Spleen (tissue), 11 donors: Measurements from ENCODE around the gene GRM8. TPM values are rescaled to one million over a fixed set of nuclear protein-coding genes. Genes with fewer than 3 reads are reported as not detected.

Experiments
- DNase-seq: peaks from one replicate; pipeline ENCODE4 v3.0.0-alpha.2; 2020
- H3K27ac ChIP-seq, 8 donors: fragments of 200-600 bp; sonication (generic) in 7 of 8; 1 replicate in 4 of 8; 2 replicates in 4 of 8; pipeline versions ENCODE4 v1.5.0 to v1.8.0; 2016 to 2021; ENCODE audit warnings: inconsistent platforms in 4 of 8, mild to moderate bottlenecking in 4 of 8, moderate library complexity in 1 of 8
- H3K27me3 ChIP-seq, 7 donors: fragments of 200-600 bp; sonication (generic) in 6 of 7; replicated peaks in 1 of 7; 1 replicate in 4 of 7; 2 replicates in 3 of 7; pipeline versions ENCODE4 v1.5.0 to v1.8.0; 2016 to 2021; ENCODE audit warnings: inconsistent platforms in 3 of 7, mild to moderate bottlenecking in 1 of 7
- H3K36me3 ChIP-seq, 6 donors: fragments of 200-600 bp; sonication (generic) in 5 of 6; 1 replicate in 4 of 6; 2 replicates in 2 of 6; pipeline versions ENCODE4 v1.5.0 to v1.8.0; 2016 to 2021; ENCODE audit warnings: inconsistent platforms in 2 of 6
- H3K4me1 ChIP-seq, 6 donors: fragments of 200-600 bp; sonication (generic) in 5 of 6; 1 replicate in 3 of 6; 2 replicates in 3 of 6; pipeline versions ENCODE4 v1.5.0 to v1.8.0; 2016 to 2021; ENCODE audit warnings: inconsistent platforms in 3 of 6
- H3K4me3 ChIP-seq, 8 donors: fragments of 200-600 bp; sonication (generic) in 7 of 8; 1 replicate in 4 of 8; 2 replicates in 4 of 8; pipeline versions ENCODE4 v1.5.0 to v1.8.0; 2016 to 2021; ENCODE audit warnings: inconsistent platforms in 4 of 8, mild to moderate bottlenecking in 4 of 8, moderate library complexity in 2 of 8
- H3K9me3 ChIP-seq, 8 donors: fragments of 200-600 bp; sonication (generic) in 7 of 8; 1 replicate in 4 of 8; 2 replicates in 4 of 8; pipeline versions ENCODE4 v1.5.0 to v1.8.0; 2016 to 2021; ENCODE audit warnings: inconsistent platforms in 4 of 8
- POLR2A ChIP-seq, 3 donors: fragments of 450-650 bp; IDR thresholded peaks; one replicate each; pipeline ENCODE4 v1.5.1; 2017; ENCODE audit warnings: antibody characterized with exemption in 3 of 3, mild to moderate bottlenecking in 1 of 3
- POLR2AphosphoS5 ChIP-seq, 3 donors: sonication (generic); formaldehyde crosslinking; IDR thresholded peaks; one replicate each; pipeline ENCODE4 v1.5.1; 2017; ENCODE audit warnings: antibody characterized with exemption in 3 of 3
- WGBS, 5 donors: extraction: QIAGEN DNeasy Blood & Tissue Kit in 3 of 5; methylation state at CpG; one replicate each; pipeline versions ENCODE4 v1.1.5 to v1.1.7; 2013 to 2018; 5-methylcytosine and 5-hydroxymethylcytosine counted together
- intact Hi-C: fragments of 100-400 bp; cut with DNase I; formaldehyde crosslinking; loops from one replicate; pipeline ENCODE4 v1.15.0; 2023; ENCODE audit warnings: low total_unique reads
- polyA plus RNA-seq, 3 donors: library from polyadenylated mRNA; stranded (reverse); fragments of 200-250 nt; gene quantifications; one replicate each; pipeline ENCODE4 v1.2.1, GENCODE V29; 2013
- total RNA-seq, 7 donors: library from RNA; depleted of rRNA in 3 of 7; stranded (reverse); fragments of >200 nt in 3 of 7; fragmentation: NEBNext Ultra II Directional in 4 of 7; extraction: Animal tissue kit (Norgen Biotek cat#: 25700) in 4 of 7; gene quantifications; one replicate each; pipeline versions ENCODE4 v1.1.0 to v1.2.1, GENCODE V29; 2016 to 2021
- TF ChIP-seq, protein P1 (sequence below), 11 experiments: fragments of 200-600 bp in 7 of 11; fragments of 450-650 bp in 4 of 11; sonication (generic) in 4 of 11; IDR thresholded peaks in 8 of 11; conservative IDR thresholded peaks in 3 of 11; 1 replicate in 7 of 11; 2 replicates in 4 of 11; pipeline versions ENCODE4 v1.4.0 to v1.8.0; 2016 to 2021; ENCODE audit warnings: antibody characterized with exemption in 11 of 11, inconsistent platforms in 4 of 11, mild to moderate bottlenecking in 1 of 11
- donor health status: healthy with polysubstance abuse.
- donor health status: DM: no; HTN: no; CAD: no; lungs with moderate emphysema.
- donor health status: DM: no; HTN: no; CAD: no.
- donor health status: Bipolar disorder and iron deficiency.
- donor health status: healthy.
- donor health status: DM: no; HTN: no; CAD: no.
- donor health status: DM: yes; HTN: yes; CAD: no.

Gene GRM8
- total and polyA plus RNA-seq, 10 donors, result 0.30 to 0.60 TPM; not detected in 8

- no peak for DNase-seq
- Histone ChIP-seq H3K4me1 (no peaks in the 10 kb centered on the region), H3K4me3 (no peak overlapping the region), H3K9me3 (no peaks in the 10 kb centered on the region), H3K36me3 (no peaks in the 10 kb centered on the region), H3K27ac (no peak overlapping the region), H3K27me3 (peaks cover 0 to 3% (median 0%) of the 10 kb centered on the region in 7 donors)
- WGBS, 5 donors, result 80 to 90% (median 83%) methylated on average over 6 of the region's 6 CpGs
- TF ChIP-seq POLR2A (IDR thresholded peaks at IDR 0.05) (no peak), POLR2AphosphoS5 (IDR thresholded peaks at IDR 0.05) (no peak)
- TF ChIP-seq, protein P1, sequence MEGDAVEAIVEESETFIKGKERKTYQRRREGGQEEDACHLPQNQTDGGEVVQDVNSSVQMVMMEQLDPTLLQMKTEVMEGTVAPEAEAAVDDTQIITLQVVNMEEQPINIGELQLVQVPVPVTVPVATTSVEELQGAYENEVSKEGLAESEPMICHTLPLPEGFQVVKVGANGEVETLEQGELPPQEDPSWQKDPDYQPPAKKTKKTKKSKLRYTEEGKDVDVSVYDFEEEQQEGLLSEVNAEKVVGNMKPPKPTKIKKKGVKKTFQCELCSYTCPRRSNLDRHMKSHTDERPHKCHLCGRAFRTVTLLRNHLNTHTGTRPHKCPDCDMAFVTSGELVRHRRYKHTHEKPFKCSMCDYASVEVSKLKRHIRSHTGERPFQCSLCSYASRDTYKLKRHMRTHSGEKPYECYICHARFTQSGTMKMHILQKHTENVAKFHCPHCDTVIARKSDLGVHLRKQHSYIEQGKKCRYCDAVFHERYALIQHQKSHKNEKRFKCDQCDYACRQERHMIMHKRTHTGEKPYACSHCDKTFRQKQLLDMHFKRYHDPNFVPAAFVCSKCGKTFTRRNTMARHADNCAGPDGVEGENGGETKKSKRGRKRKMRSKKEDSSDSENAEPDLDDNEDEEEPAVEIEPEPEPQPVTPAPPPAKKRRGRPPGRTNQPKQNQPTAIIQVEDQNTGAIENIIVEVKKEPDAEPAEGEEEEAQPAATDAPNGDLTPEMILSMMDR (IDR thresholded peaks at IDR 0.05 in 8 of 11, conservative IDR thresholded peaks at IDR 0.05 in 3 of 11), result no peak
- intact Hi-C loops, result no loop called here
Measured at GRCh38 chr7:127035203-127035849, 217.4 kb downstream of the GRM8 start.

GRCh38 chr7:127034186-127034806, 218.4 kb downstream of the GRM8 start:
- Histone ChIP-seq H3K27ac (no peak overlapping the region), H3K9me3 (no peaks in the 10 kb centered on the region), H3K4me3 (no peak overlapping the region), H3K36me3 (no peaks in the 10 kb centered on the region), H3K4me1 (no peaks in the 10 kb centered on the region), H3K27me3 (peaks cover 0 to 3% (median 0%) of the 10 kb centered on the region in 7 donors)
- no peak for DNase-seq
- no peak for TF ChIP-seq POLR2A (IDR thresholded peaks at IDR 0.05)
- intact Hi-C loops, result no loop called here

DNA sequence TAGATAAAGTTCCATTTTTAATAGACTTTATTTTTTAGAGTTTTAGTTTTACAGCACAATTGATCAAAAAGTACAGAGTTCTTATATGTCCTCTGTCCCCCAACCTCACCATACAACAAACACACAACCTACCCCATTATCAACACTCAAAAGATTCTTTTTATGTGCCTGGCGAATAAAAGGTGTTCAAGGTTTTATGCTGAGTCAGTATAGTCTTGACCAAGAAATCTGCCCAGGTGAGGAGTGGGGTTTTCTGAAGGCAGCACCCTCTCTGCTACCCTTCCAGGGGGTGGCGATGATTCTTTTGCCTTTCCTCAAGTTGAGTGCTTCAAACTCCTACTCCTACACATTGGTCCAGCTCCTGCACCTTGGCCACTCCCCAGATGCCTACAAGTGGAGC, 222.9 kb downstream of the GRM8 start:
- Histone ChIP-seq H3K27me3 (no peaks in the 10 kb centered on the region), H3K4me3 (no peak overlapping the region), H3K4me1 (no peaks in the 10 kb centered on the region), H3K27ac (no peak overlapping the region), H3K9me3 (peaks cover 0 to 9% (median 0%) of the 10 kb centered on the region in 8 donors), H3K36me3 (no peaks in the 10 kb centered on the region)
- DNase-seq, result no peak
- intact Hi-C loops, result no loop called here
- TF ChIP-seq POLR2A (IDR thresholded peaks at IDR 0.05), result no peak
- TF ChIP-seq, protein P1 (IDR thresholded peaks at IDR 0.05 in 8 of 11, conservative IDR thresholded peaks at IDR 0.05 in 3 of 11), result no peak
- no peak for TF ChIP-seq POLR2AphosphoS5 (IDR thresholded peaks at IDR 0.05)
- 82 to 91% (median 86%) methylated on average over 2 of the region's 2 CpGs for WGBS, 5 donors

DNA sequence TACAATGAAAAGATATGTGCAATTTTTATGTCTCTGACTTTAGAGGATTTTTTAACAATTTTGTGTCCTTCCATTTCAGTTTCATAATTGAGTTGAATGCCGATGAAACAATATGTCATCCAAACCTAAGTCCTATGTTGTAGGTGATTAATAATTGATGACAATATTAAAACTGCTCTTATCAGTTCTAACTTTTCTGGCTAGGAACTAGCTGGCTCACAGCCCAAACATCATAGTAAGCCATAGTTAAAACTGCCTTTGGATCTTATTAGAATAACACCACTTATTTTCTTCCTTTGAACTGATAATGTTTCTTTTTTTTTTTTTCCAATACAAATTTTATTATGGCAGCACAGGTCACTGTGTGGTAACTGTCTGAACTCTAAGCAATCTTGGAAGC, 230.9 kb downstream of the GRM8 start:
- TF ChIP-seq POLR2AphosphoS5 (IDR thresholded peaks at IDR 0.05) (no peak), POLR2A (IDR thresholded peaks at IDR 0.05) (no peak)
- TF ChIP-seq, protein P1 (IDR thresholded peaks at IDR 0.05 in 8 of 11, conservative IDR thresholded peaks at IDR 0.05 in 3 of 11), result no peak
- H3K27ac ChIP-seq, result no peak overlapping the region
- no peaks in the 10 kb centered on the region for H3K4me1 ChIP-seq
- intact Hi-C loops, result no loop called here
- H3K9me3 ChIP-seq, result peaks cover 0 to 3% (median 0%) of the 10 kb centered on the region in 8 donors
- H3K4me3 ChIP-seq, result no peak overlapping the region
- no peaks in the 10 kb centered on the region for H3K27me3 ChIP-seq
- no peaks in the 10 kb centered on the region for H3K36me3 ChIP-seq
- WGBS, 5 donors, result 95 to 100% (median 96%) methylated on average over 1 of the region's 1 CpG
- no peak for DNase-seq
